Esophagus muscularis mucosa (tissue), 4 donors: ENCODE data around the gene SEMA7A. TPM values are rescaled to one million over a fixed set of nuclear protein-coding genes. Genes with fewer than 3 reads are reported as not detected.

Experiments used
- DNase-seq: peaks from one replicate; pipeline ENCODE4 v3.0.0-alpha.2; 2017; ENCODE audit errors: extremely low spot score
- H3K27ac ChIP-seq, 4 donors: fragments of 200-600 bp; sonication (generic); replicated peaks in 1 of 4; 1 replicate in 3 of 4; 2 replicates in 1 of 4; pipeline ENCODE4 v1.5.1; 2016 to 2019; ENCODE audit warnings: mild to moderate bottlenecking in 1 of 4
- H3K27me3 ChIP-seq, 4 donors: fragments of 200-600 bp; sonication (generic); one replicate each; pipeline versions ENCODE4 v1.5.1 to v1.6.0; 2016 to 2019
- H3K36me3 ChIP-seq, 4 donors: fragments of 200-600 bp; sonication (generic); one replicate each; pipeline ENCODE4 v1.5.1; 2016 to 2019
- H3K4me1 ChIP-seq, 4 donors: fragments of 200-600 bp; sonication (generic); one replicate each; pipeline ENCODE4 v1.5.1; 2016 to 2019
- H3K4me3 ChIP-seq, 4 donors: fragments of 200-600 bp; sonication (generic); 1 replicate in 2 of 4; 2 replicates in 2 of 4; pipeline ENCODE4 v1.5.1; 2016 to 2019; ENCODE audit warnings: mild to moderate bottlenecking in 4 of 4, moderate library complexity in 1 of 4
- H3K9me3 ChIP-seq, 4 donors: fragments of 200-600 bp; sonication (generic); 1 replicate in 3 of 4; 2 replicates in 1 of 4; pipeline ENCODE4 v1.5.1; 2016 to 2019
- CTCF ChIP-seq, 3 experiments: fragments of 200-600 bp in 2 of 3; fragments of 450-650 bp in 1 of 3; sonication (generic) in 2 of 3; IDR thresholded peaks; one replicate each; pipeline ENCODE4 v1.5.1; 2017 to 2019; ENCODE audit warnings: antibody characterized with exemption in 3 of 3, mild to moderate bottlenecking in 2 of 3, moderate library complexity in 1 of 3
- EP300 ChIP-seq: sonication (generic); formaldehyde crosslinking; IDR thresholded peaks from one replicate; pipeline ENCODE4 v1.6.1; 2017; ENCODE audit warnings: antibody characterized with exemption
- POLR2A ChIP-seq: fragments of 450-650 bp; IDR thresholded peaks from one replicate; pipeline ENCODE4 v1.6.1; 2017; ENCODE audit warnings: antibody characterized with exemption, moderate library complexity, mild to moderate bottlenecking, low read depth
- POLR2AphosphoS5 ChIP-seq, 2 donors: sonication (generic); formaldehyde crosslinking; IDR thresholded peaks; one replicate each; pipeline ENCODE4 v1.6.1; 2017; ENCODE audit warnings: antibody characterized with exemption in 2 of 2
- WGBS: methylation state at CpG from one replicate; pipeline ENCODE4 v1.1.5; 2018; 5-methylcytosine and 5-hydroxymethylcytosine counted together
- intact Hi-C: fragments of 100-400 bp; cut with DNase I; formaldehyde crosslinking; loops from one replicate; pipeline ENCODE4 v1.15.1; 2023
- total RNA-seq, 4 donors: library from RNA; depleted of rRNA; stranded (reverse); fragments of >200 nt; gene quantifications; one replicate each; pipeline versions ENCODE4 v1.1.0 to v1.2.1, GENCODE V29; 2016

SEMA7A gene
- total RNA-seq, 4 donors from 2014 or later = 1.2 to 4.1 (median 2.7) TPM

GRCh38 chr15:74441248-74441941 is 7.6 kb upstream of the SEMA7A start:
- 96% methylated on average over 5 of the region's 6 CpGs for WGBS
- H3K4me1 ChIP-seq = peaks cover 0 to 11% (median 1%) of the 10 kb centered on the region in 4 donors
- no peaks in the 10 kb centered on the region for H3K27me3 ChIP-seq
- no peak for DNase-seq
- TF ChIP-seq CTCF (IDR thresholded peaks at IDR 0.05) = no peak
- TF ChIP-seq POLR2A = no peak
- no peak for TF ChIP-seq EP300
- TF ChIP-seq POLR2AphosphoS5 (IDR thresholded peaks at IDR 0.05) = no peak
- intact Hi-C loops = no loop called here
- no peak overlapping the region for H3K27ac ChIP-seq
- H3K36me3 ChIP-seq = peaks cover 10 to 24% (median 16%) of the 10 kb centered on the region in 4 donors
- H3K9me3 ChIP-seq = no peaks in the 10 kb centered on the region
- H3K4me3 ChIP-seq = no peak overlapping the region

- peaks cover 2 to 18% (median 9%) of the 10 kb centered on the region in 4 donors for H3K4me1 ChIP-seq
- WGBS = 0% methylated on average over 2 of the region's 2 CpGs
- no peak overlapping the region for H3K27ac ChIP-seq
- no peaks in the 10 kb centered on the region for H3K9me3 ChIP-seq
- no peak for DNase-seq
- no peaks in the 10 kb centered on the region for H3K36me3 ChIP-seq
- TF ChIP-seq CTCF (IDR thresholded peaks at IDR 0.05) (peak; percentile 81 to 87 (median 87)), POLR2AphosphoS5 (IDR thresholded peaks at IDR 0.05) (peak in 1 of 2 donors; percentile 54), EP300 (no peak), POLR2A (no peak)
- intact Hi-C loops = loop anchor here (1.0 to 2.0 kb wide), 2 partner anchors 56 to 64 kb away; no protein-coding TSS in a partner anchor
- H3K27me3 ChIP-seq = no peaks in the 10 kb centered on the region
- H3K4me3 ChIP-seq = no peak overlapping the region
Measured at GRCh38 chr15:74438721-74439316, 5.1 kb upstream of the SEMA7A start.

GRCh38 chr15:74438206-74438605 is 4.4 kb upstream of the SEMA7A start:
- 45% methylated on average over 2 of the region's 2 CpGs for WGBS
- Histone ChIP-seq H3K9me3 (no peaks in the 10 kb centered on the region), H3K4me1 (peaks cover 4 to 18% (median 15%) of the 10 kb centered on the region in 4 donors), H3K27me3 (peaks cover 0 to 3% (median 0%) of the 10 kb centered on the region in 4 donors), H3K36me3 (no peaks in the 10 kb centered on the region), H3K4me3 (no peak overlapping the region), H3K27ac (no peak overlapping the region)
- TF ChIP-seq POLR2AphosphoS5 (IDR thresholded peaks at IDR 0.05) (no peak), POLR2A (no peak), EP300 (no peak), CTCF (IDR thresholded peaks at IDR 0.05) (no peak)
- intact Hi-C loops = loop anchor here (1.0 to 2.0 kb wide), 2 partner anchors 55 to 63 kb away; no protein-coding TSS in a partner anchor
- DNase-seq = no peak

GRCh38 chr15:74434263-74435136 is 742 bp upstream of the SEMA7A start:
- H3K27me3 ChIP-seq = peaks cover 0 to 40% (median 19%) of the 10 kb centered on the region in 4 donors
- no peaks in the 10 kb centered on the region for H3K9me3 ChIP-seq
- intact Hi-C loops = no loop called here
- no peak for DNase-seq
- H3K27ac ChIP-seq = peak overlapping the region; percentile 35 to 75 (median 58)
- H3K36me3 ChIP-seq = no peaks in the 10 kb centered on the region
- H3K4me1 ChIP-seq = peaks cover 11 to 32% (median 25%) of the 10 kb centered on the region in 4 donors
- TF ChIP-seq EP300 = no peak
- TF ChIP-seq POLR2AphosphoS5 (IDR thresholded peaks at IDR 0.05) = no peak
- no peak for TF ChIP-seq CTCF (IDR thresholded peaks at IDR 0.05)
- no peak for TF ChIP-seq POLR2A
- 73% methylated on average over 14 of the region's 16 CpGs for WGBS
- H3K4me3 ChIP-seq = peak overlapping the region; percentile 68 to 83 (median 74)
